HepG2 (cell line): Measurements from ENCODE around the gene HYCC2. TPM values are rescaled to one million over a fixed set of nuclear protein-coding genes. Genes with fewer than 3 reads are reported as not detected.

Experiments used
- AGO2 ChIP-seq: fragments of 200-400 bp; formaldehyde crosslinking; optimal IDR thresholded peaks from 2 replicates; pipeline ENCODE3; 2017; ENCODE audit warnings: mild to moderate bottlenecking, low read depth, low read length, moderate library complexity
- ATF7-NPFF ChIP-seq: sonication (generic); formaldehyde crosslinking; IDR thresholded peaks from 2 replicates; pipeline ENCODE4 v1.8.1; 2023; ENCODE audit warnings: mild to moderate bottlenecking, low read depth, missing genetic modification reagents, moderate library complexity
- CBX5 ChIP-seq: sonication (generic); formaldehyde crosslinking; IDR thresholded peaks from 2 replicates; pipeline ENCODE4 v1.4.0; 2020; ENCODE audit warnings: missing genetic modification reagents, borderline replicate concordance
- CREB1 ChIP-seq, 2 experiments: fragments of 450-650 bp in 1 of 2; IDR thresholded peaks; 2 replicates each; pipeline ENCODE4 v1.6.1; 2016 to 2017; ENCODE audit warnings: control low read depth in 1 of 2, mild to moderate bottlenecking in 1 of 2, missing compliant biosample characterization in 1 of 2, missing genetic modification characterization in 1 of 2
- CTCF ChIP-seq: sonication (generic); formaldehyde crosslinking; IDR thresholded peaks from 2 replicates; pipeline ENCODE4 v1.5.0; 2020; ENCODE audit warnings: mild to moderate bottlenecking, missing genetic modification reagents, moderate library complexity
- EP300 ChIP-seq, 3 experiments: sonication (generic) in 1 of 3; formaldehyde crosslinking in 1 of 3; IDR thresholded peaks; 2 replicates each; pipeline versions ENCODE4 v1.5.1 to v1.6.1; 2011 to 2020; ENCODE audit warnings: low read depth in 2 of 3, low read length in 2 of 3, borderline replicate concordance in 1 of 3, improper control_type of control experiment in 1 of 3, mild to moderate bottlenecking in 1 of 3, missing genetic modification reagents in 1 of 3, moderate library complexity in 1 of 3
- ERF ChIP-seq: IDR thresholded peaks from 2 replicates; pipeline ENCODE4 v1.6.1; 2018; ENCODE audit warnings: missing biosample characterization, missing genetic modification reagents
- ETV5 ChIP-seq: IDR thresholded peaks from 2 replicates; pipeline ENCODE4 v1.6.1; 2018; ENCODE audit warnings: missing biosample characterization, missing genetic modification reagents, inconsistent platforms, borderline replicate concordance
- FOXJ3 ChIP-seq: sonication (generic); formaldehyde crosslinking; IDR thresholded peaks from 2 replicates; pipeline ENCODE4 v1.4.0; 2020; ENCODE audit warnings: missing genetic modification reagents, mild to moderate bottlenecking, borderline replicate concordance
- GATA4 ChIP-seq: sonication (generic); IDR thresholded peaks from 2 replicates; pipeline ENCODE4 v1.6.1; 2016; ENCODE audit warnings: antibody characterized with exemption, low read depth, borderline replicate concordance
- GTF3A ChIP-seq: sonication (generic); formaldehyde crosslinking; conservative IDR thresholded peaks from 2 replicates; pipeline ENCODE4 v1.4.0; 2020; ENCODE audit warnings: mild to moderate bottlenecking, missing genetic modification reagents
- HMG20B ChIP-seq: conservative IDR thresholded peaks from 2 replicates; pipeline ENCODE4 v1.6.1; 2016; ENCODE audit warnings: missing genetic modification reagents, missing compliant biosample characterization
- MIXL1 ChIP-seq: IDR thresholded peaks from 2 replicates; pipeline ENCODE4 v1.6.1; 2016
- MLXIP ChIP-seq: sonication (generic); formaldehyde crosslinking; IDR thresholded peaks from 2 replicates; pipeline ENCODE4 v1.9.0; 2021; ENCODE audit warnings: missing genetic modification reagents, borderline replicate concordance
- NFKBIZ ChIP-seq: IDR thresholded peaks from 2 replicates; pipeline ENCODE4 v1.6.1; 2018; ENCODE audit warnings: missing genetic modification reagents, missing compliant biosample characterization
- NR2F6 ChIP-seq, 2 experiments: IDR thresholded peaks; 2 replicates each; pipeline ENCODE4 v1.6.1; 2016; ENCODE audit warnings: antibody characterized with exemption in 1 of 2, mild to moderate bottlenecking in 1 of 2
- TAF1 ChIP-seq: sonication (generic); formaldehyde crosslinking; IDR thresholded peaks from 2 replicates; pipeline ENCODE4 v1.4.0; 2020; ENCODE audit warnings: missing genetic modification reagents
- ZBTB3 ChIP-seq: sonication (generic); formaldehyde crosslinking; IDR thresholded peaks from 2 replicates; pipeline ENCODE4 v1.4.0; 2020; ENCODE audit warnings: low read depth, mild to moderate bottlenecking, moderate library complexity, missing genetic modification reagents, borderline replicate concordance
- ZBTB7B ChIP-seq: sonication (generic); formaldehyde crosslinking; IDR thresholded peaks from 2 replicates; pipeline ENCODE4 v1.4.0; 2020; ENCODE audit warnings: missing genetic modification reagents
- ZNF343 ChIP-seq: sonication (generic); formaldehyde crosslinking; IDR thresholded peaks from 2 replicates; pipeline ENCODE4 v1.4.0; 2020; ENCODE audit warnings: mild to moderate bottlenecking, missing genetic modification reagents
- ZNF556 ChIP-seq: sonication (generic); formaldehyde crosslinking; IDR thresholded peaks from 2 replicates; pipeline ENCODE4 v1.4.0; 2020; ENCODE audit warnings: mild to moderate bottlenecking, missing genetic modification reagents, borderline replicate concordance
- ZNF781 ChIP-seq: sonication (generic); formaldehyde crosslinking; IDR thresholded peaks from 2 replicates; pipeline ENCODE4 v1.5.1; 2020; ENCODE audit warnings: borderline replicate concordance, mild to moderate bottlenecking, missing genetic modification reagents; ENCODE audit errors: not compliant biosample characterization
- ZNF792 ChIP-seq: IDR thresholded peaks from 2 replicates; pipeline ENCODE4 v1.6.1; 2016
- ZNF883 ChIP-seq: sonication (generic); formaldehyde crosslinking; IDR thresholded peaks from 2 replicates; pipeline ENCODE4 v1.5.1; 2020; ENCODE audit warnings: mild to moderate bottlenecking, missing genetic modification reagents; ENCODE audit errors: not compliant biosample characterization
- polyA plus RNA-seq, 8 experiments: library from polyadenylated mRNA; depleted of rRNA in 3 of 8; stranded (reverse) in 7 of 8; unstranded in 1 of 8; fragments of >200 nt; fragmentation: Illumina TruSeq in 4 of 8; extraction: Trizol in 4 of 8; gene quantifications; 2 replicates each; pipeline versions ENCODE4 v1.2.1 to v1.2.3, GENCODE V29; 2011 to 2016; ENCODE audit warnings: low read depth in 4 of 8, missing spikeins in 1 of 8, mixed read lengths in 1 of 8; ENCODE audit not compliant: insufficient read depth in 1 of 8
- total RNA-seq, 5 experiments: library from RNA; depleted of rRNA; stranded (reverse); fragments of >200 nt; fragmentation: Illumina TruSeq; extraction: Trizol; gene quantifications; 2 replicates each; pipeline ENCODE4 v1.2.3, GENCODE V29; 2016; ENCODE audit warnings: low read depth in 1 of 5
- TF ChIP-seq, protein P1 (sequence below): sonication (generic); formaldehyde crosslinking; IDR thresholded peaks from 2 replicates; pipeline ENCODE4 v1.4.0; 2020; ENCODE audit warnings: missing genetic modification reagents

The HYCC2 gene
- total and polyA plus RNA-seq, 2 of the 13 experiments (the other 11 are each of a cell fraction or from before 2014, with no cell fraction given): 4.7 to 13.9 TPM

- TF ChIP-seq, protein P1, sequence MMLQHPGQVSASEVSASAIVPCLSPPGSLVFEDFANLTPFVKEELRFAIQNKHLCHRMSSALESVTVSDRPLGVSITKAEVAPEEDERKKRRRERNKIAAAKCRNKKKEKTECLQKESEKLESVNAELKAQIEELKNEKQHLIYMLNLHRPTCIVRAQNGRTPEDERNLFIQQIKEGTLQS: no peak
- TF ChIP-seq ZBTB7B (CRISPR knock-in tag) (peak; percentile 59; the same call in 1 of the 2 replicates), ZBTB3 (CRISPR knock-in tag) (peak; percentile 23; the same call in 1 of the 2 replicates), ZNF883 (CRISPR knock-in tag) (no peak), NFKBIZ (peak; percentile 70; the same call in 1 of the 2 replicates), GATA4 (peak; percentile 51; the same call in 1 of the 2 replicates), FOXJ3 (CRISPR knock-in tag) (peak; percentile 82; the same call in 1 of the 2 replicates), ZNF781 (CRISPR knock-in tag) (no peak), ETV5 (CRISPR knock-in tag) (peak; percentile 66; the same call in 1 of the 2 replicates), HMG20B (CRISPR knock-in tag) (peak; percentile 95), EP300 (IDR thresholded peaks at IDR 0.05; ENCODE audit: low read depth in 2 of 2, low read length in 2 of 2) (peak in 1 of 2 experiments; percentile 89; a peak in 2 of 4 replicates), EP300 (CRISPR knock-in tag; IDR thresholded peaks at IDR 0.05; ENCODE audit: borderline replicate concordance) (peak; percentile 88), ERF (peak; percentile 71), GTF3A (CRISPR knock-in tag) (peak; percentile 49; the same call in 1 of the 2 replicates), ATF7-NPFF (peak; percentile 65; the same call in 1 of the 2 replicates), ZNF792 (peak; percentile 74; the same call in 1 of the 2 replicates), MLXIP (CRISPR knock-in tag) (peak; percentile 84; the same call in 1 of the 2 replicates), CTCF (CRISPR knock-in tag) (peak; percentile 25; the same call in 1 of the 2 replicates), TAF1 (CRISPR knock-in tag) (no peak), NR2F6 (IDR thresholded peaks at IDR 0.05) (peak; percentile 75), NR2F6 (CRISPR knock-in tag; IDR thresholded peaks at IDR 0.05) (peak; percentile 68), ZNF556 (peak; percentile 58; the same call in 1 of the 2 replicates), MIXL1 (0 out of 2 replicates have a peak, but pooled peaks have one; percentile 25), CREB1 (IDR thresholded peaks at IDR 0.05) (no peak), CREB1 (CRISPR knock-in tag; IDR thresholded peaks at IDR 0.05) (peak; percentile 51; the same call in 1 of the 2 replicates), ZNF343 (CRISPR knock-in tag) (peak; percentile 86; the same call in 1 of the 2 replicates), CBX5 (CRISPR knock-in tag) (peak; percentile 84), AGO2 (no peak)
Observed at GRCh38 chr2:201057715-201058248, 13.7 kb downstream of the HYCC2 start (continued).
